HG03342 (cell line): ENCODE data around the gene ZNF423.
"Not testable (repeated sequence)": the region's sequence is repeated elsewhere in the genome, so short reads cannot be mapped to it uniquely, and the experiment has no call there.

ENCODE experiments used
- ATAC-seq: cut with Tn5 transposase; IDR thresholded peaks from one replicate; pipeline ENCODE4 v1.9.1; 2021; ENCODE audit warnings: mild to moderate bottlenecking, moderate library complexity; ENCODE audit not compliant: unreplicated experiment

Gene ZNF423

DNA sequence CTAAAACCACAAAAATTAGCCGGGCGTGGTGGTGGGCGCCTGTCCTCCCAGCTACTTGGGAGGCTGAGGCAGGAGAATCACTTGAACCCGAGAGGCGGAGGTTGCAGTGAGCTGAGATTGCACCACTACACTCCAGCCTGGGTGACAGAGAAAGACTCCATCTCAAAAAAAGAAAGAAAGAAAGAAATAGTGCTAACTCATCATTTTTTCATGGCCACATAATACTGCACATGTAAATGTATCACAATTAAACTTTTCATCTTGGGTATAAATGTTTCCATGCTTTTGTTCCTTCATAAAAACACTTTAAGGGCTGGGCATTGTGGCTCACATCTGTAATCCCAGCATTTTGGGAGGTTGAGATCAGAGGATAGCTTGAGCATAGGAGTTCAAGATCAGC, 15.9 kb upstream of the ZNF423 start:
- ATAC-seq: not testable (repeated sequence)

DNA sequence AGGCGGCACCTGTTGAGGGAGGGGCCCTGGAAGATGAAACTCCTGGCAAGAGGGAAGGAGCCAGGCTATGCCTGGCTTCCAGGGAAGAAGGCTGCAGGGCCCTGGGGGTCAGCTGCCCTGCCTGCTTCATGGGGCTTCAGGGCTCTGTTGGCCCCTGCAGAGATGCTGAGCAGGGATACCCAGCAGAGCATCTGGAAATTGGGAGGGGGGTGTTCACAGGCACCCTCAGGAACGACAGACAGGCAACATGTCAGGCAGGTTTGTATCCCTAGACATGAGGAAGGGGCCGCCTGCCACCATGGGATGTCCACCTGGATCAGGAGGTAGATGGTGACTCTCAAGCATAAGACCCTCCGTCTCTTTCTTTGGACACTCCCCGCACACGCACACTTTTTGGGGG, 13.8 kb upstream of the ZNF423 start:
- no peak for ATAC-seq

DNA sequence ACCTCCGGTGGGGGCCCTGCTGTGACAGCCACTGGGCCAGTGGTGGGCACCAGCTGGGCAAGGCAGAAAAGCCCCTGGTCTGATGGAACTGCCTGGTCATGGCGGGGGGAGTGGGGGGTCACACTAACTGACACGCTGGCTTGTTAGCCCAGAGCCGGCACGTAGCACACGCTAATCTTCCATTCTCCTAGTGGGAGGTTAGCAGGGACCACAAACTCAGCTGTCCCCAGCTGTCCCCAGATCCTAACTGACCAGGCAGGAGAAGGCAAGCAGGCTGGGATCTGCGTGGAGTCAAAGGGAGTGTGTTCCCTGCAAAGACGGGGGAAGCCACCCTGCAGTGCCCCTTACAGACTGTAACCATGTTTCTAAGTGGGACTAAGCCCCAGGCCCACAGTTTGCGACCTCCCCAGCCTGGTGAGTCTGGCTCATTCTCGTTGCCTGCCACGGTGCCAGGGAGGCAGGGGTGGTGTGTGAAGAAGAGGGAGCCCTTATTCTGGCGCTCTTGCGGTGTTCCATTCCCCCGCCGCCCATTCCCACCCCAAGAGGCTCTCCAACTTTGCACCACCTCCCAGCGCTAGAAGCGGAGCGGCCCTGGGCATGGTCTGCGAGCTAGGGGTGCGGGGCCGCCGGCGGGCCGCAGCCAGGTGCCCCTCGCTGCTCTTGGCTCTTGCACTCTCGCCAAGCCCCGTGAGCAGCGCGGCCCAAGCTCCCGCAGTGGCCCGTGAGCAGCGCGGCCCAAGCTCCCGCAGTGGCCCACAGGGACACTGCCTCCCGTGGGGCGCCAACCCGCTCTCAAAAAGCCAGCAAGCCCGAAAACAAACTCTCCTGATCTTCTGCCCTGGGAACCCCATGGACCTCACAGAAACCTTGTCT, 12.1 kb upstream of the ZNF423 start:
- no peak for ATAC-seq

DNA sequence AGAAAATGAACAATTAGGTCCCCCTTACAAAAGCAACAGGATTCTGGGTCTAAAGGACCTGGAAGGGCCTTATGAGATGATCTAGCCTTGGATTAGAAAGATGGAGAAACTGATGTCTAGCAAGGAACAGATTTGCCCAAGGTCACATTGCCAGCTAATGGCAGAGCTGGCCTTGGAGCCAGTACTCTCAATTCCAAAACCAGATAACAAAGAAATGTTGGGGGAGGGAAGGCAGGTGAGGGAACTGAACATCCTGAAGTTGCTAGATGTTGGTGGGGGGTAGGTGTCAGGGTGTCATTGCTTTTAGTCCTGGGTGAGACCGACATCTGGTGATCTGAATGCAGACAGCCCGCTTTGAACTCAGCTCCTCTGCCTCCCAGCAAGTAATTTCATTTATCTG, 11.3 kb upstream of the ZNF423 start:
- ATAC-seq: no peak

DNA sequence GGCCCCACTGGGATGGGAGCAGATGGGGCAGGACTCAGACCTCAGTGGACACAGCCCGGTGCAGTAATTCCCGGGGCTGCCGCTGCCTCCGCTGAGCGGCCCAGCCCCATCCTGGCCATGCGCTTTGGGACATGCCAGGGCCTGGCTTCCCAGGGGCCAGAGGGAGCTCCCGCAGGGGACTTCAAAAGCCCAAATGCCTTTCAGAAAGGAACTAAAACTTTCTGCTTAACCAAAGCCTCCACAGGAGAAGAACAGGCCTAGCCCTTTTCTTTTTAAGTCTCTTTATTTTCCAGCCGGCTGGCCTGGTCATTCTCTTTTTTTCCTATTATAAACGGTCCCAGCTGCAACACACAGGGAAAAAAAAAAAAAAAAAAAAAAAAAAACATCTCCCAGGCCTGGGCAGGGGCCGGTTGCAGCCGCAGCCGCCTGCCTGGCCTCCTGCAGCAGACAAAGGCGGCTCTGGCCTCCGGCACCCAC, 10.7 kb upstream of the ZNF423 start:
- ATAC-seq: no peak

DNA sequence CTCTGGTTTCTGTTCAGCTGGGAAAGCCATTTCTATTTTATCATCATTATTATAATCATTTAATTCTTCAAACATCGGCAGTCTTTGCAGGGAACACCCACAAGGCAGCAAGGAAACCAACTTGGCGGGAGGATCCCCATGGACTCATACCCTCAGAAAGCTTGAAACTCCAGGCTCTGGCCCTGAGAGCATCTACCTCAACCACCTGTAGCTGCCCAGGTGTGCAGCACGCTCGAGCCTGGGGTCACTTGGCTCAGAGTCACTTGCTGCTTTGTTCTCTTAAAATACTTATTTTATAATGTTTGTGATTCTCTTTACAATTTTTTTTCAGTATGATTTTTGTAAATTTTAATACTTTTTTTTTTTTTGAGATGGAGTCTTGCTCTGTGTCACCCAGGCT, 6.8 kb upstream of the ZNF423 start:
- no peak for ATAC-seq

DNA sequence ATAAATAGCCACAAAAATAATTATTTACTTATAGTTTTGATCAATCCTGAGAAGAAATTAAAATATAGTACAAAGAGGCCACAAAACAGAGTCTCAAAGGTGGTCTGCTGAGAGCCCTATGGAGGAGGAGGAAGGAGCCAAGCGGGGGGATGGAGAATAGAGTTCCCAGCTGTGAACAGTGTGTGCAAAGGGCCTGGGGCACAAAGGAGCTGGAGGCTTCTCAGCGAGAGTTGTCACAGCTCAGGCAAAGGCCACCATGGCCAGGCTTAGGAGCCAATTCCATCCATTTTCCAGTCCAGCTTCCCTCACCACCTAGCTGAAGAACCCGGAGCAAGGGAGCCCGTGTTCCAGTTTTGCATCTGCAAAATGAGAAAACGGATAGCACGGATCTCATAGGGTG, 5.4 kb upstream of the ZNF423 start:
- no peak for ATAC-seq

DNA sequence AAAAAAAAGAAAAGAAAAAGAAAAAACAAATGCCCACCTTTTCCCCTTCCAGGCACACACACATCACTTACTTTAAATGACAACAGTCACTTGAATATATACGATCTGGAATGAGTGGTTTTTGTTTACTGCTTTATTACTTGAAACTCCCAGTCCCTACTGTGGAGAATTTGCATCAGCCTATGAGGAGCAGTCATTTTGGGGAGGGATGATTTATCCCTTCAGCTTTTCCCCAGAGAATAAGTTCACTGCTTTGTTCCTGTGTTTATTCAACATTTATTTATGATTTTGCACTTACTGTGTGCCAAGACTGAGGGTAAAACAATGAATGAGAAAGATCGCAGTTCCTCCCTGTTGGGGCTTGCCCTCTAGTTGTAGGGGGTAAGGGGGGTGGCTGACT, 4.7 kb upstream of the ZNF423 start:
- no peak for ATAC-seq

DNA sequence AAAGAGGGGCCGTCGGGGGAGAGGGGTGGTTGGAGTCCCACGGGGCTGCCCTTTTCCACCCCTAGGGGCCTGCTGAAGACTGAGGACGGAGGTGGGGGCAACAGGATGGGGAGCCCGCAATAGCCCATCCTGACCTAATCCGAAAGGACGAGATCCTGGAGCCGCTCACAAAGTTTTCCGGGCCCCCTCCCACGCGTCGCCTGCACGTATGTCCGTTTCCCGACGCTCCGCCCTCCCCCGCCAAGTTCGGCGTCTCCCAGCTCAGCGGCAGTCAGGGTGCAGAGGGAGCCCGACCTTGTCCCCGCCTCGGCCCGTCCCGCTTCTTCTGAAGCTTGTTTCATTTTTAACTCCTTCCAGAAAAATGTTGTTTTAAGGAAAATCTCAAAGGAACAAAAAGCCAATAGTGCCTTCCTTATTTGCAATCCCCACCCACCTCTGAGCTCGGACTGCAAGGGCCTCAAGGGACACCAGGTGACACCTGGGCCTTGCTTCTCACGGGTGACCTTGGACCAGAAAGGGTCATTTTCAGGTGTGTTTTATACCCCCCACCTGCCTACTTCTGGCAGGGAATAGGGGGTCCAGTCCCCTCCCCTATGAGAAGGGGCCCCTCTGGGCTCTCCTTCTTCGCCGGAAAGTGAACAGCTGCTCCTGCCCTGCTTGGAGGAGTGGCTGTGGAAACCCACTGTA, 3.4 kb upstream of the ZNF423 start:
- no peak for ATAC-seq

DNA sequence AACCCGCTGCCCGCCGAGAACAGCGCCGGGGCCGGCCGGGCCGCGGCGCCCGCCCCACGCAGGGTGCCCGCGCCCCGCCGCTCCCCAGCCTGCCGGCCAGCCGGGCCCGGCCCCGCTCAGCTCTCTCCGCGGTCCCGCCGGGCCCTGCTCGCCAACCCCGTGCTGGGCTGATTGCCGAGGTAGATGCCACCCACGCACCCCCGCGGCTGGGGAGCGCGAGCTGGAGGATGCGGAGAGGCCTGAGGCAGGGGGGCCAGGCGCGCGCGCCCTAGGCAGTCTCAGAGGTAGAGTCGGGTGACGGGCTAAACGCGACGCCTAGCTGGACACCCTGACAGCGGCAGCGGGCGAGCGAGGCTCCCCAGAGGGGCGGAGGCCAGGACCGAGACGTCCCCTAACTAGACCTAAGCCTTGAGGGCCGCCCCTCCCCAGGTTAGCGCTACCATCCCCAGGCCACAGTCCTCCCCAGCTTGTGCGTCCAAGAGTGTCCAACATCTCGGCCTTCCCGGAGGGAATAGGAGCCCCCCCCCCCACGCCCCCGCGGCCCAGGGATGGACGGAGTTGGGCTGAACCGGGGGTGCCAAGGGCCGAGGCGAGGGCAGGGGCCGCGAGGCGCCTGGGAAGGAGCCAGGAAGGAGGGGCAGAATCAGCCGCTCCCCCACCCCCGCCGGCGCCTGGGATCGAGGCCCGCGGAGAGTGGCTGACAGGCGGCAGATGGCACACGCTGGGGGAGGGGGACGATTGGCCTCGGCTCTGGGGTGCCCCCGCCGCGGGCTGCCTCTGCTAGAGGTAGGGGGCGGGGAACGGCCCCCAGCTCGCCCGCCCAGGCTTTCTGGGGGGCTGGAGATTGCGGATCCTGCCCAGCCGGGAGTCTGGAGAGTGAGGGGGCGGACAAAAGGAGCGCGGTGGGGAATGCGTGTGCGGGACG, 2.5 kb upstream of the ZNF423 start:
- ATAC-seq: no peak

DNA sequence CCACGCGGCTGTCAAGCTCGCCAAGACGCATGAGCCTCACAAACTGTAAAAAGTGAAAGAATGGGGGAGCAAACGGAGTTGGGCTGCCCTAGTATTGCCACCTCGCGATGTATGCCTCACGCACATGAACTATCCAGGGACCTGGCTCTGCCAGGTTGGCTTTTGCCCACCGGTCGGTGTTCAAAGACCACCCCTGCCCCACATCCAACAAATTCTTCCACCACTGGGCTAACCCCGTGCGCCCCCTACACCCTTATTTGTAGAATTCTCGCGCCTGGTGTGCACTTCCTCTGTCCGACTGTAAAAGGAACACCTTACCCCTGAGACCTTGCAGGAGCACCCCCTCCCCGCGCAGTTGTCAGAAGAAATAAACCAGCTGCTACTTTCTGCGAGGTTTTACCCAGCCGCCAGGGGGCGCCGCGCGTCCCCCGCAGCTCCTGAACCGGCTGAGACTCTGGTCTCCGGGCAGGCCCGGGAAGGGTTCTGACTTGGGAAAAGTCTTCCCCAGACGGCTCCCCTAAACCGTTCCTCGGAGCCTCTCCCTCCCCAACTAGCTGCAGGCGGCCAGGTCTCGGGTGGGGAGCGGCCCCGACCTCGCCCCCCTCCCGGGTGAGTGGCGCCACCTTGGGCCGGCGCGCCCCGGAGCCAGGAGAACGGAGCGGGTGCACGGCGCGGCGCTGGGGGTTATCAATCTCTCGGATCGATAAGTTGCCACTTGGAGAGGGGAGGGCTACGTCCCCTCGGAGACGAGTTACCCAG, 1.7 kb upstream of the ZNF423 start:
- no peak for ATAC-seq

DNA sequence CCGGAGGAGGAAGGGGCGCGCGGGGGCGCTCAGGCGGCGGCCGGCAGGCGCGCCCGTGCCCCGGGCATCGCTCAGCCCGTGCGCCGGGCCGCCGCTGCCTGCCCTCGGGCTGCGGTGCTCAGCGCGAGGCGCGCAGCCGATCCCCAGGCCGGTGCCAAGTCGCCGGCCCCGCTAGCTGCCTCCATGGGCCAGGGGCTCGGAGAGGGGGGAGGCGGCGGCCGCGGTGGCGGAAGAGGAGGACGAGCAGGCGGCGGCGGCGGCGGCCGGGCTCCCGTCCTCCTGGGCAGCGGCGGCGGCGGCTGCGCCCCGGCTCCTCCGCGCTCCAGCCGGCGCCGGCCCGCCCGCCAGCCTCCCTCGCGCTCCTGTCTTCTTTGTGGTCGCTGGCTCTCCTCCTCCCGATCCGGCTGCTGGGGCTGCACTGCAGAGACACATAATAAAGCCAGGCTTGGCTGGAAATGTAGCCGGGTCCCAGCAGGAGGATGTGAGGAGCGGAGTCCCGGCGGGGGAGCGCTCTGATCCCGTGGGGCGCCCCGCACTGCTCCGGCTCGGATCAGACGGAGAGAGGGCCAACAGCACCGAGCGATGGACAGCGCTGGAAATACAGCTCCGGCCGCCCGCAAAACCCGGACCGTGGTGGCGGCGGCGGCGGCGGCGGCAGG, 889 bp upstream of the ZNF423 start:
- ATAC-seq: no peak

DNA sequence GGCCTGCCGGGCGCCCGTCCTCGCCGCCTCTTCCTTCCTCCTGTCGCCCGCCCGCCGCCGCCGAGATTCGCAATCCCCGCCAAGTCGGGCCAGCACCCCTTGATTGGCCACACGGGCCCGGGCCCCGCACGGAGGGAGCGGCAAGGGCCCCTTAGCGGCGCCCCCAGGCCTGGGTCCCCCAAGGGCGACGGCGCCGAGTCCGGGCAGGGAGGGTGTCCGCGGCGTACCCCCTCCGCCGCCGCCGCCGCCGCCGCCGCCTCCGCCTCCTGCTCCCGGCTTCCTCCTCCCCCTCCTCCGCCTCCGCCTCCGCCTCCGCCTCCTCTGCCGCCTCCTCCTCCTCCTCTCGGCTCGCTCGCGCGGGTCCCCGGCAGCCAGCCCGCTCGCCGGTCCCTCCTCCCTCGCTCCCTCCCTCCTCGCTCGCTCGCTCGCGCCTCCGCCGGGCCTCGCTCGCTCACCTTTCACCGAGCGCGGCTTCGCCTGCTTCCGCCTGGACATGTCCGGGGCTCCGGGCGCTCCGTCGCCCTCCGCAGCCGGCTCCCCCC, 561 bp downstream of the ZNF423 start:
- no peak for ATAC-seq

DNA sequence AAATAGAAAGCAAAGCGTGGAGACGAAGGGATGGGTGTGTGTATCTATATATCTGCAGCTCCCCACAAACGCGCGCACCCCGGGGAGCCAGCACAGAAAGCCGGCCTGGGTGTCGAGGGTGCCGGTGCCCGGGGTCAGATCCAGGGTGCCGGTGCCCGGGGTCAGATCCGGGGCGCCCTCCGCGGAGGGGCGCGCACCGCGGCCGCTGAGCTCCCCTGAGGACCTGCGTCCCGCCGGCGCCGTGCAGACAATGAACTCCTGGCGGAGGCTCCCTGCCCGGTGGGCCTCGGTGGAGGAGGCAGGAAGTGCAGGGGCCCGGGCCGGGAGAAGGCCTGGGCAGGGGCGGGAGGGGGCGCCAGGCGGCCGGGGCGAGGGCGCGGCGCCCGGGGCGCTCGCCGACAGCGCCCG, 1.1 kb downstream of the ZNF423 start:
- ATAC-seq: no peak

DNA sequence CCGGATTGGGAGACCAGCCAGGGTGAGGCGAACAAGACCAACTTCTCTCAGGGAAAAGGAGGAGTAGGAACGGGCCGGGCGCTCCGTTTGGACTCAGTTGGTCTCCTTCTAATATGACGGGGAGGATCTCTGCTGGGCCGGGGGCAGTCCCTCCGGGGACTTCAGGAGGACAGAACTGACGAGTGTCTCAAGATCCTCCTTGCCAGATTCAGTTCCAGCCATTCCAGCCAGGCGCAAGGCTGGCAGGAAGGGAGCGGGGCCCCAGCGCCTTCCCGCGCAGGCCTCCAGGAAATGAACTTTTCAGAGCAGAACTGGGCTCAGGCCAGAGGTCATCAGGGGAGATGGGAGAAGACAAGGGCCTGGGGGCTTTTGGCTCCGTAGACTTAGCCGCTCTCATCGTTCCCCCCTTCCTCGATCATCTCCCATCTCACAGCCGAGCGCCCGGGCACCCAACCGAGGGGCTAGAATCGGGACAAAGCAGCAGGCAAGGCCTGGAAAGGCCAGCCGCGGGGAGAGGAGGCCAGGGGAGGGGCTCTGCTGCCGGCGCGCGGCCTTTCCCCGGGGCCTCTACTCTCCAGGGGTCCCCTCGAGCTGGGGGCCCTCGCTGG, 1.6 kb downstream of the ZNF423 start:
- no peak for ATAC-seq

DNA sequence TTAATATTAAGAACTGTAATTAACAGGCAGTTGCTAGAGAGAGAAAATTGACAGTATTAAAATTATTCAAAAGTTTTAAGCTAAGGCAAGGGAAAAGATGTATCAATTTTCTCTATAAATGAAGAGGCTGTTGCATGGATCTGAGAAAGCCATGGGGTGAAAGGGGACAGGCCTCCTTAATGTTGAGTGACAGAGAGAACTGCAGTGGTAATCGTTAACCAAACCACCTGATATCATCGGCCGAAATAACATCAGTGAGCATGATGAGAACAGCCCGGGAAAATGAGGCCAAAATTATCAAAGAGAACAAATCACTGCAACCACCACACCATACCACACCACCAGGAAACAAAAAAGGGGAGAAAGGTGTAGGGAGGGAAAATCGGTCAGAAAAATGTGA, 3.6 kb downstream of the ZNF423 start:
- no peak for ATAC-seq

DNA sequence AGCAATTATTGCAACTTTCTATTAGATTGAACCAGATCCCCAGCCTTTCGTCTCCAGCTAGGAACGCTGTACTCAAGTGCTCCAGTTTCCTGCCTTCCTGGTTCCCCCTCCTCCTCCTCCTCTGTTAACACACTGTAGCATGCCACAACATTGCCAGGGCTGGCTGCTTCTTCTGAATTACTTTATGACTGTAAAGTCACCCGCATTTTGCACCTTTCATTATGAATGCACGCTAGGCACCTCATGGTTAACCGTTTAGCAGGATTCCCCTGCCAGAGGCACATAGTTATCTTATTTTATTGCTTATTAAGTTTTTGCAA, 4.5 kb downstream of the ZNF423 start:
- no peak for ATAC-seq

DNA sequence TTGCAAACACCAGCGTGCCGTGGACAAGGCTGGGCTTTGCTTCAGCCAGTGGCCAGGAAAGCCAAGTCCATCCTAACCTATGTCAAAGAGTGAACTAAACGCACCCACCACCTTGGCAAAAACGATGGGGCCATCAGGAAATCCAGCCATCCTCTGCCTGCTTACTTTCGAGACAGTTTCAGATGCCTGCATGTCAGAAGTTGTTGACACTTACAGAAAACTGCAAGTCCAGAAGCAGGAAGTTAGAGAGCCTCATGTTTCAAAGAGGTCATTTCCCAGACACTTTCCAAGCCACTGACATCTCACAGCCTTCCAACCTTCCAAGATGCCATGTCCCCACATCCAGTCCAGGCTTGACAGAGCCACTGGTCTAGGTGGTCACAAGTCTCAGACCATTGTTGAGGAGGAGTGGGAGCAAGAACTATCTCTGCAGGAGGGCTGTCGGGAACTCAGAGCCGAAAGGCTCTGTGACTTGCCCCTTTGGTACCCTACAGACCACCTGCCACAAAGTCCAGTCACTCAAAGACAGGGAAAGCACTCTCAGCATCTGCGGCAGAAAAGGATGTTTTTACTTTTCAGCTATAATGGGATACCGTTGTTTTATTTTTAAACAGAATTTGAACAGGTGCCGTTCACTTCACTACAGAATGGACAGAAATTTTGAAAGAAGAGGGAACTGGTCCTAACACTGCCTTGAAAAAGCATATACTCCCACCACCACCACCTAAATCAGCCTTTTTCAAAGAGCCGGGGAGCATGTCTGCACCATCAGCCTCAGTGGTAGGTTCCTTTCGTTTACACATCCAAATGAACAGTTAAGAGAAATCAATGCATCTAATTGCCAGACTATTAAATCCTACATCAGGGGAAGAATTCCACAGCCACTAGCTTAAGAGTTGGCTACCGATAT, 5.1 kb downstream of the ZNF423 start:
- ATAC-seq: no peak

DNA sequence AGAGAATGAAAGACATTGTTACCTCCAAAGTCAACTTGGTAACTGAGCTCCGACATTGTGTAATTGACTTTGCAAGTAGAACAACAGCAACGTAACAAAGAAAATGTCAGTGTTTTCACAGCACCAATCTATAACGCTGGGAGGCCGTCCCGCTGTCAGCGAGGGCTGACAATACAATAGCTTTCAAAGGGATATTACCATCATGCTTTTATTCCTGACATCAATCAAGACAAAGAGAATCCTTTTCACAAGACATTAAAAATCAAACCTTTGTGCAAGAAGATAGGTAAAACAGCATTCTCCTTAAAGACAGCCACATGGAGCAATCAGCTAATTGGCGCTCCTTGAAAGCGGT, 6.2 kb downstream of the ZNF423 start:
- ATAC-seq: no peak
